ENCODE measurements around the gene PTPRT. TPM values are rescaled to one million over a fixed set of nuclear protein-coding genes. Genes with fewer than 3 reads are reported as not detected.

PTPRT gene
- total and polyA plus RNA-seq, 2 experiments from 2014 or later = not detected

GRCh38 chr20:42179768-42180167 is 1009.9 kb downstream of the PTPRT start:
- H3K27ac ChIP-seq (ENCODE audit: low read depth) = no peak overlapping the region
- Mint-ChIP-seq H3K4me1 (no peaks in the 10 kb centered on the region), H3K36me3 (ENCODE audit: low read depth) (peaks cover 16% of the 10 kb centered on the region), H3K4me3 (no peak overlapping the region), H3K27ac (no peak overlapping the region), H3K9me3 (peaks cover 97% of the 10 kb centered on the region), H3K27me3 (ENCODE audit: insufficient read depth, low read depth, poor library complexity) (no peaks in the 10 kb centered on the region)
- no peak overlapping the region for H3K4me2 ChIP-seq
- H3K79me2 ChIP-seq (replicated peaks; ENCODE audit: insufficient read depth) = no peaks in the 10 kb centered on the region
- DNase-seq (ENCODE audit: low spot score) (peak; percentile 1), ATAC-seq (no peak)
- peaks cover 7% of the 10 kb centered on the region for H3K36me3 ChIP-seq (ENCODE audit: insufficient read depth)
- H3K4me1 ChIP-seq (ENCODE audit: insufficient read depth) = no peaks in the 10 kb centered on the region
- no peaks in the 10 kb centered on the region for H3K9me2 ChIP-seq (ENCODE audit: insufficient read depth)
- H3F3A ChIP-seq (replicated peaks; ENCODE audit: low read depth) = no peaks in the 10 kb centered on the region
- no peaks in the 10 kb centered on the region for H4K20me1 ChIP-seq (replicated peaks; ENCODE audit: insufficient read depth)
- no peak for TF ChIP-seq ZNF114 (CRISPR knock-in tag; IDR thresholded peaks at IDR 0.05)
- no peak overlapping the region for H3K4me3 ChIP-seq
- no peak overlapping the region for H2AFZ ChIP-seq
- H3K27me3 ChIP-seq (ENCODE audit: insufficient read depth) = no peaks in the 10 kb centered on the region

- H3K27me3 Mint-ChIP-seq (ENCODE audit: insufficient read depth, low read depth, poor library complexity) = no peaks in the 10 kb centered on the region
- no peak overlapping the region for H2AFZ ChIP-seq
- H3K27me3 ChIP-seq (ENCODE audit: insufficient read depth) = no peaks in the 10 kb centered on the region
- H4K20me1 ChIP-seq (replicated peaks; ENCODE audit: insufficient read depth) = no peaks in the 10 kb centered on the region
- no peak for ATAC-seq
- no peak overlapping the region for H3K27ac ChIP-seq (ENCODE audit: low read depth)
- H3F3A ChIP-seq (replicated peaks; ENCODE audit: low read depth) = no peaks in the 10 kb centered on the region
- H3K36me3 Mint-ChIP-seq (ENCODE audit: low read depth) = peaks cover 14% of the 10 kb centered on the region; the same call in 2 of the 3 replicates
- H3K4me1 Mint-ChIP-seq = no peaks in the 10 kb centered on the region
- H3K79me2 ChIP-seq (replicated peaks; ENCODE audit: insufficient read depth) = no peaks in the 10 kb centered on the region
- H3K4me2 ChIP-seq = no peak overlapping the region
- peaks cover 97% of the 10 kb centered on the region for H3K9me3 Mint-ChIP-seq
- H3K4me3 ChIP-seq = no peak overlapping the region
- peaks cover 18% of the 10 kb centered on the region for H3K36me3 ChIP-seq (ENCODE audit: insufficient read depth)
- H3K27ac Mint-ChIP-seq = no peak overlapping the region
- no peaks in the 10 kb centered on the region for H3K9me2 ChIP-seq (ENCODE audit: insufficient read depth)
- no peaks in the 10 kb centered on the region for H3K4me1 ChIP-seq (ENCODE audit: insufficient read depth)
- no peak overlapping the region for H3K4me3 Mint-ChIP-seq
- DNase-seq (ENCODE audit: low spot score) = no peak
- TF ChIP-seq CREB1 (CRISPR knock-in tag; IDR thresholded peaks at IDR 0.05; ENCODE audit: low read depth) = no peak
- TF ChIP-seq, protein P1, sequence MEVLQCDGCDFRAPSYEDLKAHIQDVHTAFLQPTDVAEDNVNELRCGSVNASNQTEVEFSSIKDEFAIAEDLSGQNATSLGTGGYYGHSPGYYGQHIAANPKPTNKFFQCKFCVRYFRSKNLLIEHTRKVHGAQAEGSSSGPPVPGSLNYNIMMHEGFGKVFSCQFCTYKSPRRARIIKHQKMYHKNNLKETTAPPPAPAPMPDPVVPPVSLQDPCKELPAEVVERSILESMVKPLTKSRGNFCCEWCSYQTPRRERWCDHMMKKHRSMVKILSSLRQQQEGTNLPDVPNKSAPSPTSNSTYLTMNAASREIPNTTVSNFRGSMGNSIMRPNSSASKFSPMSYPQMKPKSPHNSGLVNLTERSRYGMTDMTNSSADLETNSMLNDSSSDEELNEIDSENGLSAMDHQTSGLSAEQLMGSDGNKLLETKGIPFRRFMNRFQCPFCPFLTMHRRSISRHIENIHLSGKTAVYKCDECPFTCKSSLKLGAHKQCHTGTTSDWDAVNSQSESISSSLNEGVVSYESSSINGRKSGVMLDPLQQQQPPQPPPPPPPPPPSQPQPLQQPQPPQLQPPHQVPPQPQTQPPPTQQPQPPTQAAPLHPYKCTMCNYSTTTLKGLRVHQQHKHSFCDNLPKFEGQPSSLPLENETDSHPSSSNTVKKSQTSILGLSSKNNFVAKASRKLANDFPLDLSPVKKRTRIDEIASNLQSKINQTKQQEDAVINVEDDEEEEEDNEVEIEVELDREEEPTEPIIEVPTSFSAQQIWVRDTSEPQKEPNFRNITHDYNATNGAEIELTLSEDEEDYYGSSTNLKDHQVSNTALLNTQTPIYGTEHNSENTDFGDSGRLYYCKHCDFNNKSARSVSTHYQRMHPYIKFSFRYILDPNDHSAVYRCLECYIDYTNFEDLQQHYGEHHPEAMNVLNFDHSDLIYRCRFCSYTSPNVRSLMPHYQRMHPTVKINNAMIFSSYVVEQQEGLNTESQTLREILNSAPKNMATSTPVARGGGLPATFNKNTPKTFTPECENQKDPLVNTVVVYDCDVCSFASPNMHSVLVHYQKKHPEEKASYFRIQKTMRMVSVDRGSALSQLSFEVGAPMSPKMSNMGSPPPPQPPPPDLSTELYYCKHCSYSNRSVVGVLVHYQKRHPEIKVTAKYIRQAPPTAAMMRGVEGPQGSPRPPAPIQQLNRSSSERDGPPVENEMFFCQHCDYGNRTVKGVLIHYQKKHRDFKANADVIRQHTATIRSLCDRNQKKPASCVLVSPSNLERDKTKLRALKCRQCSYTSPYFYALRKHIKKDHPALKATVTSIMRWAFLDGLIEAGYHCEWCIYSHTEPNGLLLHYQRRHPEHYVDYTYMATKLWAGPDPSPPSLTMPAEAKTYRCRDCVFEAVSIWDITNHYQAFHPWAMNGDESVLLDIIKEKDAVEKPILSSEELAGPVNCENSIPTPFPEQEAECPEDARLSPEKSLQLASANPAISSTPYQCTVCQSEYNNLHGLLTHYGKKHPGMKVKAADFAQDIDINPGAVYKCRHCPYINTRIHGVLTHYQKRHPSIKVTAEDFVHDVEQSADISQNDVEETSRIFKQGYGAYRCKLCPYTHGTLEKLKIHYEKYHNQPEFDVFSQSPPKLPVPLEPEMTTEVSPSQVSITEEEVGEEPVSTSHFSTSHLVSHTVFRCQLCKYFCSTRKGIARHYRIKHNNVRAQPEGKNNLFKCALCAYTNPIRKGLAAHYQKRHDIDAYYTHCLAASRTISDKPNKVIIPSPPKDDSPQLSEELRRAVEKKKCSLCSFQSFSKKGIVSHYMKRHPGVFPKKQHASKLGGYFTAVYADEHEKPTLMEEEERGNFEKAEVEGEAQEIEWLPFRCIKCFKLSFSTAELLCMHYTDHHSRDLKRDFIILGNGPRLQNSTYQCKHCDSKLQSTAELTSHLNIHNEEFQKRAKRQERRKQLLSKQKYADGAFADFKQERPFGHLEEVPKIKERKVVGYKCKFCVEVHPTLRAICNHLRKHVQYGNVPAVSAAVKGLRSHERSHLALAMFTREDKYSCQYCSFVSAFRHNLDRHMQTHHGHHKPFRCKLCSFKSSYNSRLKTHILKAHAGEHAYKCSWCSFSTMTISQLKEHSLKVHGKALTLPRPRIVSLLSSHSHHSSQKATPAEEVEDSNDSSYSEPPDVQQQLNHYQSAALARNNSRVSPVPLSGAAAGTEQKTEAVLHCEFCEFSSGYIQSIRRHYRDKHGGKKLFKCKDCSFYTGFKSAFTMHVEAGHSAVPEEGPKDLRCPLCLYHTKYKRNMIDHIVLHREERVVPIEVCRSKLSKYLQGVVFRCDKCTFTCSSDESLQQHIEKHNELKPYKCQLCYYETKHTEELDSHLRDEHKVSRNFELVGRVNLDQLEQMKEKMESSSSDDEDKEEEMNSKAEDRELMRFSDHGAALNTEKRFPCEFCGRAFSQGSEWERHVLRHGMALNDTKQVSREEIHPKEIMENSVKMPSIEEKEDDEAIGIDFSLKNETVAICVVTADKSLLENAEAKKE (CRISPR knock-in tag; IDR thresholded peaks at IDR 0.05) = no peak
- TF ChIP-seq ETS1 (IDR thresholded peaks at IDR 0.05) = no peak
- TF ChIP-seq ZNF331 (CRISPR knock-in tag; IDR thresholded peaks at IDR 0.05; ENCODE audit: low read depth) = no peak
- TF ChIP-seq NANOG (IDR thresholded peaks at IDR 0.05; ENCODE audit: borderline replicate concordance) = no peak
- TF ChIP-seq EZH2phosphoT487 (IDR thresholded peaks at IDR 0.05; ENCODE audit: unreplicated experiment) = no peak
- no peak for TF ChIP-seq ZNF114 (CRISPR knock-in tag; IDR thresholded peaks at IDR 0.05)
- TF ChIP-seq CTCF (conservative IDR thresholded peaks at IDR 0.05; ENCODE audit: low read depth in 2 of 2) = no peak
- no peak for TF ChIP-seq STAT1 (IDR thresholded peaks at IDR 0.05; ENCODE audit: unreplicated experiment)
- no peak for TF ChIP-seq POLR2AphosphoS5 (IDR thresholded peaks at IDR 0.05; ENCODE audit: low read depth)
- no peak for TF ChIP-seq JUNB (IDR thresholded peaks at IDR 0.05; ENCODE audit: unreplicated experiment)
Measured at GRCh38 chr20:42173440-42173839, 1016.3 kb downstream of the PTPRT start.
